ENCODE measurements around the gene HHEX.

The HHEX gene

DNA sequence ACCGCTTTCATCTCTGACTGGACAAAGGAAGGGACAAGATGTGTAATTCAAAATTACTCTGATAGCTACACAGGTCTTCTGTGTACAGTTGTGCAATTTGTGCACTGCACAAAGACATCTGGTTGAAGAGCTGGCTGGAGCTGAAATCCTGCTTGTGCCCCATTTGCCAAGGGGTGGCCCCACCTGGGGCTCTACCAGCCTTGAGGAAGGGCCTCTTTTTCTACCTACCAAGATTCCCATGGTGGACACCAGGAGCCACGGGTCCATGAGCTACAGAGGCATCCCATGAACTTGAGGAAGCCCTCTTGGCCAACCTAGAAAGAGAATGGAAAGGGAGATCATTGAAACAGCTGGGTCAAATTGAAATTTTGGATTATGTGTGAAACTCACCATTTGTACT, 43.2 kb downstream of the HHEX start:
- Histone ChIP-seq H3K36me3 (ENCODE audit: insufficient read depth, low read length) (no peaks in the 10 kb centered on the region), H3K79me2 (ENCODE audit: insufficient read depth, low read length) (no peaks in the 10 kb centered on the region), H3K4me1 (ENCODE audit: insufficient read depth, low read length, poor library complexity, severe bottlenecking) (no peaks in the 10 kb centered on the region), H3K4me2 (ENCODE audit: low read depth, low read length, poor library complexity, severe bottlenecking) (no peak overlapping the region), H3K27me3 (ENCODE audit: insufficient read depth, low read length, poor library complexity, severe bottlenecking) (no peaks in the 10 kb centered on the region), H2AFZ (ENCODE audit: low read length) (no peak overlapping the region), H3K4me3 (ENCODE audit: low read length, poor library complexity, severe bottlenecking) (no peak overlapping the region), H4K20me1 (ENCODE audit: insufficient read depth, low read length, poor library complexity, severe bottlenecking) (no peaks in the 10 kb centered on the region), H3K9me2 (replicated peaks; ENCODE audit: low read depth, low read length) (no peaks in the 10 kb centered on the region), H3K9me3 (ENCODE audit: insufficient read depth, low read depth, low read length) (no peaks in the 10 kb centered on the region), H3K9ac (ENCODE audit: low read depth, low read length, poor library complexity, severe bottlenecking) (no peak overlapping the region), H3F3A (ENCODE audit: low read depth) (no peaks in the 10 kb centered on the region)
- TF ChIP-seq, protein P1, sequence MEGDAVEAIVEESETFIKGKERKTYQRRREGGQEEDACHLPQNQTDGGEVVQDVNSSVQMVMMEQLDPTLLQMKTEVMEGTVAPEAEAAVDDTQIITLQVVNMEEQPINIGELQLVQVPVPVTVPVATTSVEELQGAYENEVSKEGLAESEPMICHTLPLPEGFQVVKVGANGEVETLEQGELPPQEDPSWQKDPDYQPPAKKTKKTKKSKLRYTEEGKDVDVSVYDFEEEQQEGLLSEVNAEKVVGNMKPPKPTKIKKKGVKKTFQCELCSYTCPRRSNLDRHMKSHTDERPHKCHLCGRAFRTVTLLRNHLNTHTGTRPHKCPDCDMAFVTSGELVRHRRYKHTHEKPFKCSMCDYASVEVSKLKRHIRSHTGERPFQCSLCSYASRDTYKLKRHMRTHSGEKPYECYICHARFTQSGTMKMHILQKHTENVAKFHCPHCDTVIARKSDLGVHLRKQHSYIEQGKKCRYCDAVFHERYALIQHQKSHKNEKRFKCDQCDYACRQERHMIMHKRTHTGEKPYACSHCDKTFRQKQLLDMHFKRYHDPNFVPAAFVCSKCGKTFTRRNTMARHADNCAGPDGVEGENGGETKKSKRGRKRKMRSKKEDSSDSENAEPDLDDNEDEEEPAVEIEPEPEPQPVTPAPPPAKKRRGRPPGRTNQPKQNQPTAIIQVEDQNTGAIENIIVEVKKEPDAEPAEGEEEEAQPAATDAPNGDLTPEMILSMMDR (conservative IDR thresholded peaks at IDR 0.05; ENCODE audit: low read length) = no peak
- no peak for TF ChIP-seq EZH2phosphoT487 (IDR thresholded peaks at IDR 0.05; ENCODE audit: borderline replicate concordance)

DNA sequence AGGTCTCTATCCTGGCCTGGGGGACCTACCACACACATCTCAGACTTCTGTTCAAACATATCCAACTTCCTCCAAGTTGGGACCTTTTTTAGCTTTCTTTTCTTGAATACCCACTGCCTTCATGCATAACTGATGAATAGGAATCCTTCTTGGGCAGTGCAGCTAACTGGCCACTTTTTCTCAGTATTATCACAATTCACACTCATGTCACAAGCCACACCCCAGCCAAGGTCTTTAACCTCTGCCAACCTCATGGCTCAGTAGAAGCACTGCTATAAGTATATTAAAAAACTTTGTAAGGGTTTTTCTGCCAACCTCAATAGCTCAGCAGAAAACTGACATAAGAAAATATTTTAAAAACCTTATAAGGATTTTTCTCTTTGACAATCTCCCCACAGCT, 44.5 kb downstream of the HHEX start:
- no peaks in the 10 kb centered on the region for H3K9me3 ChIP-seq (ENCODE audit: insufficient read depth, low read depth, low read length)
- no peaks in the 10 kb centered on the region for H3K9me2 ChIP-seq (replicated peaks; ENCODE audit: low read depth, low read length)
- H3K79me2 ChIP-seq (ENCODE audit: insufficient read depth, low read length) = no peaks in the 10 kb centered on the region
- no peak overlapping the region for H3K9ac ChIP-seq (ENCODE audit: low read depth, low read length, poor library complexity, severe bottlenecking)
- no peaks in the 10 kb centered on the region for H3K36me3 ChIP-seq (ENCODE audit: insufficient read depth, low read length)
- H3K4me1 ChIP-seq (ENCODE audit: insufficient read depth, low read length, poor library complexity, severe bottlenecking) = no peaks in the 10 kb centered on the region
- H3F3A ChIP-seq (ENCODE audit: low read depth) = no peaks in the 10 kb centered on the region
- TF ChIP-seq, protein P1 (conservative IDR thresholded peaks at IDR 0.05; ENCODE audit: low read length) = no peak
- no peak for TF ChIP-seq EZH2phosphoT487 (IDR thresholded peaks at IDR 0.05; ENCODE audit: borderline replicate concordance)
- H3K4me2 ChIP-seq (ENCODE audit: low read depth, low read length, poor library complexity, severe bottlenecking) = no peak overlapping the region
- no peaks in the 10 kb centered on the region for H4K20me1 ChIP-seq (ENCODE audit: insufficient read depth, low read length, poor library complexity, severe bottlenecking)
- H3K4me3 ChIP-seq (ENCODE audit: low read length, poor library complexity, severe bottlenecking) = no peak overlapping the region
- no peaks in the 10 kb centered on the region for H3K27me3 ChIP-seq (ENCODE audit: insufficient read depth, low read length, poor library complexity, severe bottlenecking)
- H2AFZ ChIP-seq (ENCODE audit: low read length) = no peak overlapping the region

DNA sequence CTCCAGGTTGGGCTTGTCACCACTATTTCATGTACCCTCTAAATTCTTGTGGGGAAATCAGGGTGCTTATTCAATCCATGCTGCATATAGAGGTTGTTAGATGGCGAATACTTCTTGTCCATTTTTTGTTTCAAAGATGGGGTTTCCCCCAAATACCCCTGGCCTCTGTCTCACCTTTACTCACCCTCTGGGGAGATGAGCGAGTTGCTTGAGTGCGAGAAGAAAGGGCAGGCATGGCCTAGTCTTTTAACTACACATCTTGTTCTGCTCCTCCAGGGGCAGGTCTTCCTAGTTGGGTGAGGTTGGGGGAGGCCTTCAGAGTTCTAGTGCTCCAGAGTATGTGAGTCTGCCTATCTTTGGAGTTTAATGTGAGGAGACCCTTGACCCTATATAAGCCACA, 46.2 kb downstream of the HHEX start:
- Histone ChIP-seq H2AFZ (ENCODE audit: low read length) (no peak overlapping the region), H3K9me2 (replicated peaks; ENCODE audit: low read depth, low read length) (no peaks in the 10 kb centered on the region), H3K4me3 (ENCODE audit: low read length, poor library complexity, severe bottlenecking) (no peak overlapping the region), H3K36me3 (ENCODE audit: insufficient read depth, low read length) (no peaks in the 10 kb centered on the region), H3K27me3 (ENCODE audit: insufficient read depth, low read length, poor library complexity, severe bottlenecking) (no peaks in the 10 kb centered on the region), H3K4me1 (ENCODE audit: insufficient read depth, low read length, poor library complexity, severe bottlenecking) (no peaks in the 10 kb centered on the region), H3K79me2 (ENCODE audit: insufficient read depth, low read length) (no peaks in the 10 kb centered on the region), H3K9me3 (ENCODE audit: insufficient read depth, low read depth, low read length) (no peaks in the 10 kb centered on the region), H3K9ac (ENCODE audit: low read depth, low read length, poor library complexity, severe bottlenecking) (no peak overlapping the region), H3F3A (ENCODE audit: low read depth) (no peaks in the 10 kb centered on the region), H3K4me2 (ENCODE audit: low read depth, low read length, poor library complexity, severe bottlenecking) (no peak overlapping the region), H4K20me1 (ENCODE audit: insufficient read depth, low read length, poor library complexity, severe bottlenecking) (no peaks in the 10 kb centered on the region)
- TF ChIP-seq, protein P1 (conservative IDR thresholded peaks at IDR 0.05; ENCODE audit: low read length) = no peak
- no peak for TF ChIP-seq EZH2phosphoT487 (IDR thresholded peaks at IDR 0.05; ENCODE audit: borderline replicate concordance)

All from Loucy (cell line).